Measurements from ENCODE around the gene SPAG16. TPM values are rescaled to one million over a fixed set of nuclear protein-coding genes. Genes with fewer than 3 reads are reported as not detected.

The SPAG16 gene
- total RNA-seq, 1 experiment from 2014 or later: 17.3 TPM

GRCh38 chr2:213286161-213286560 is 1.9 kb downstream of the SPAG16 start:
- Histone ChIP-seq H4K91ac (ENCODE audit: insufficient read length, low read depth, low read length) (no peak overlapping the region), H2AFZ (ENCODE audit: low read length) (no peak overlapping the region), H3K18ac (ENCODE audit: insufficient read length, low read depth, low read length) (no peak overlapping the region), H3K14ac (ENCODE audit: insufficient read depth, low read length) (no peak overlapping the region), H3K23me2 (ENCODE audit: insufficient read length, low read depth, low read length, poor library complexity, severe bottlenecking) (peaks cover 5% of the 10 kb centered on the region), H3K56ac (ENCODE audit: insufficient read length, low read depth, low read length) (no peak overlapping the region), H4K8ac (replicated peaks; ENCODE audit: insufficient read length, low read depth, low read length) (no peak overlapping the region), H3K4me2 (ENCODE audit: insufficient read depth, insufficient read length, low read length) (no peak overlapping the region), H2AK5ac (ENCODE audit: insufficient read length, low read length) (no peak overlapping the region), H3K9ac (ENCODE audit: extremely low read depth, insufficient read length, low read length) (no peak overlapping the region), H3K27me3 (ENCODE audit: insufficient read depth, low read length) (no peaks in the 10 kb centered on the region), H3K9me3 (ENCODE audit: control insufficient read depth, low read depth, low read length) (no peaks in the 10 kb centered on the region), H3K27ac (ENCODE audit: insufficient read length, low read depth, low read length) (no peak overlapping the region), H3K4ac (ENCODE audit: low read depth, low read length) (no peak overlapping the region), H3K79me2 (ENCODE audit: insufficient read depth, low read length) (no peaks in the 10 kb centered on the region), H3K4me1 (ENCODE audit: insufficient read depth, low read length) (peaks cover 4% of the 10 kb centered on the region; the same call in 1 of the 2 replicates), H3T11ph (ENCODE audit: low read length) (no peak overlapping the region), H2BK12ac (ENCODE audit: insufficient read length, low read depth, low read length) (no peak overlapping the region), H2BK15ac (ENCODE audit: low read depth, low read length) (no peak overlapping the region), H2BK120ac (ENCODE audit: low read depth, low read length, poor library complexity, severe bottlenecking) (no peak overlapping the region), H3K79me1 (ENCODE audit: insufficient read depth, low read depth, low read length, poor library complexity, severe bottlenecking) (no peaks in the 10 kb centered on the region), H2BK5ac (ENCODE audit: insufficient read length, low read length) (no peak overlapping the region), H4K20me1 (ENCODE audit: control insufficient read depth, insufficient read depth, insufficient read length) (no peaks in the 10 kb centered on the region), H3K23ac (ENCODE audit: insufficient read length, low read depth, low read length) (no peak overlapping the region), H2BK20ac (ENCODE audit: low read depth, low read length, poor library complexity, severe bottlenecking) (no peak overlapping the region), H4K5ac (ENCODE audit: insufficient read length, low read depth, low read length) (no peak overlapping the region)
- no peaks in the 10 kb centered on the region for H3K9me3 Mint-ChIP-seq
- H3K4me3 Mint-ChIP-seq: no peak overlapping the region
- H3K27me3 Mint-ChIP-seq (ENCODE audit: low read depth): no peaks in the 10 kb centered on the region
- no CpG with 5 or more reads among the region's 1 CpG for WGBS (ENCODE audit: extremely low coverage, insufficient read length, low lambda C conversion rate)
- H3K4me1 Mint-ChIP-seq: peaks cover 33 to 40% of the 10 kb centered on the region in 2 experiments
- H3K36me3 Mint-ChIP-seq (ENCODE audit: insufficient read depth in 1 of 3, low read depth in 3 of 3): peaks cover 0 to 4% (median 0%) of the 10 kb centered on the region in 3 experiments; a peak in 1 of 7 replicates
- no peak overlapping the region for H3K27ac Mint-ChIP-seq
- TF ChIP-seq, protein P1, sequence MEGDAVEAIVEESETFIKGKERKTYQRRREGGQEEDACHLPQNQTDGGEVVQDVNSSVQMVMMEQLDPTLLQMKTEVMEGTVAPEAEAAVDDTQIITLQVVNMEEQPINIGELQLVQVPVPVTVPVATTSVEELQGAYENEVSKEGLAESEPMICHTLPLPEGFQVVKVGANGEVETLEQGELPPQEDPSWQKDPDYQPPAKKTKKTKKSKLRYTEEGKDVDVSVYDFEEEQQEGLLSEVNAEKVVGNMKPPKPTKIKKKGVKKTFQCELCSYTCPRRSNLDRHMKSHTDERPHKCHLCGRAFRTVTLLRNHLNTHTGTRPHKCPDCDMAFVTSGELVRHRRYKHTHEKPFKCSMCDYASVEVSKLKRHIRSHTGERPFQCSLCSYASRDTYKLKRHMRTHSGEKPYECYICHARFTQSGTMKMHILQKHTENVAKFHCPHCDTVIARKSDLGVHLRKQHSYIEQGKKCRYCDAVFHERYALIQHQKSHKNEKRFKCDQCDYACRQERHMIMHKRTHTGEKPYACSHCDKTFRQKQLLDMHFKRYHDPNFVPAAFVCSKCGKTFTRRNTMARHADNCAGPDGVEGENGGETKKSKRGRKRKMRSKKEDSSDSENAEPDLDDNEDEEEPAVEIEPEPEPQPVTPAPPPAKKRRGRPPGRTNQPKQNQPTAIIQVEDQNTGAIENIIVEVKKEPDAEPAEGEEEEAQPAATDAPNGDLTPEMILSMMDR (conservative IDR thresholded peaks at IDR 0.05): no peak
- DNase-seq: no peak

Data from H9 (cell line).